ENCODE data around the gene RGS14.
"Not testable (repeated sequence)": the region's sequence is repeated elsewhere in the genome, so short reads cannot be mapped to it uniquely, and the experiment has no call there.

Gene RGS14

GRCh38 chr5:177328545-177329231 is 29.0 kb upstream of the RGS14 start:
- DNase-seq = no peak

- no peak for DNase-seq
Observed at GRCh38 chr5:177329883-177330282, 27.8 kb upstream of the RGS14 start.

- DNase-seq = no peak
Observed at GRCh38 chr5:177330991-177331842, 26.5 kb upstream of the RGS14 start.

- DNase-seq = no peak
Observed at GRCh38 chr5:177332031-177332895, 25.5 kb upstream of the RGS14 start.

GRCh38 chr5:177332896-177333260 is 24.8 kb upstream of the RGS14 start:
- no peak for DNase-seq

- no peak for DNase-seq
Observed at GRCh38 chr5:177333420-177334154, 24.1 kb upstream of the RGS14 start.

GRCh38 chr5:177334155-177334551 is 23.6 kb upstream of the RGS14 start:
- DNase-seq = no peak

- DNase-seq = no peak
Observed at GRCh38 chr5:177334781-177335700, 22.7 kb upstream of the RGS14 start.

- DNase-seq = no peak
Observed at GRCh38 chr5:177335701-177336065, 22.0 kb upstream of the RGS14 start.

GRCh38 chr5:177336112-177336511 is 21.6 kb upstream of the RGS14 start:
- no peak for DNase-seq

- DNase-seq = no peak
Observed at GRCh38 chr5:177336603-177337494, 20.9 kb upstream of the RGS14 start.

- DNase-seq = no peak
Observed at GRCh38 chr5:177338251-177339106, 19.2 kb upstream of the RGS14 start.

- no peak for DNase-seq
Observed at GRCh38 chr5:177339107-177339638, 18.6 kb upstream of the RGS14 start.

GRCh38 chr5:177343000-177343399 is 14.7 kb upstream of the RGS14 start:
- DNase-seq = not testable (repeated sequence)

- DNase-seq = no peak
Observed at GRCh38 chr5:177343777-177344176, 13.9 kb upstream of the RGS14 start.

- DNase-seq = no peak
Observed at GRCh38 chr5:177344891-177345290, 12.8 kb upstream of the RGS14 start.

GRCh38 chr5:177346820-177347219 is 10.9 kb upstream of the RGS14 start:
- no peak for DNase-seq

GRCh38 chr5:177347699-177348098 is 10.0 kb upstream of the RGS14 start:
- DNase-seq = no peak

GRCh38 chr5:177349362-177349647 is 8.4 kb upstream of the RGS14 start:
- no peak for DNase-seq

GRCh38 chr5:177349762-177350161 is 8.0 kb upstream of the RGS14 start:
- no peak for DNase-seq
